Neural crest cell (in vitro differentiated cells): ENCODE data around the gene LAG3. TPM values are rescaled to one million over a fixed set of nuclear protein-coding genes. Genes with fewer than 3 reads are reported as not detected.

ENCODE experiments used
- DNase-seq: peaks from one replicate; pipeline ENCODE4 v3.0.0; 2021; ENCODE audit warnings: low read depth, mixed read lengths, low spot score
- H3K27ac Mint-ChIP-seq: one replicate; pipeline ENCODE4 v1.8.0; 2021; ENCODE audit warnings: mild to moderate bottlenecking, mixed read lengths; ENCODE audit not compliant: unreplicated experiment
- H3K27me3 Mint-ChIP-seq: 2 replicates; pipeline ENCODE4 v1.8.0; 2021; ENCODE audit warnings: low read depth, mild to moderate bottlenecking, mixed read lengths
- H3K36me3 Mint-ChIP-seq: 2 replicates; pipeline ENCODE4 v1.8.0; 2021; ENCODE audit warnings: low read depth, mild to moderate bottlenecking, mixed read lengths
- H3K4me1 Mint-ChIP-seq: 2 replicates; pipeline ENCODE4 v1.8.0; 2021; ENCODE audit warnings: mixed read lengths
- H3K4me3 Mint-ChIP-seq: one replicate; pipeline ENCODE4 v1.8.0; 2021; ENCODE audit warnings: mild to moderate bottlenecking, mixed read lengths
- H3K9me3 Mint-ChIP-seq: 2 replicates; pipeline ENCODE4 v1.8.0; 2021; ENCODE audit warnings: mixed read lengths
- CTCF ChIP-seq: fragments of 200-600 bp; sonication (generic); conservative IDR thresholded peaks from 2 replicates; pipeline ENCODE4 v1.5.0; 2021; ENCODE audit warnings: antibody characterized with exemption, mild to moderate bottlenecking
- total RNA-seq: library from RNA; stranded (reverse); gene quantifications from 2 replicates; pipeline ENCODE4 v1.2.1, GENCODE V29; 2021

LAG3 gene
- total RNA-seq, 1 donor from 2014 or later = 4.9 TPM

- H3K4me1 Mint-ChIP-seq = peaks cover 63% of the 10 kb centered on the region
- TF ChIP-seq CTCF = no peak
- peaks cover 5% of the 10 kb centered on the region for H3K9me3 Mint-ChIP-seq
- peaks cover 6% of the 10 kb centered on the region for H3K27me3 Mint-ChIP-seq
- DNase-seq = no peak
- peak overlapping the region; percentile 81 for H3K4me3 Mint-ChIP-seq
- peaks cover 6% of the 10 kb centered on the region for H3K36me3 Mint-ChIP-seq
- no peak overlapping the region for H3K27ac Mint-ChIP-seq
Observed at GRCh38 chr12:6765048-6765633, 7.2 kb upstream of the LAG3 start.

GRCh38 chr12:6765634-6766581 lies 6.4 kb upstream of the LAG3 start, which contains the start of gene PTMS:
TSS of gene PTMS (plus strand) at chr12:6766363. CDS start at chr12:6766706, 343 bp downstream.
- Mint-ChIP-seq H3K4me1 (peaks cover 68% of the 10 kb centered on the region), H3K27me3 (peaks cover 6% of the 10 kb centered on the region), H3K9me3 (peaks cover 5% of the 10 kb centered on the region), H3K4me3 (peak within 1 kb of the TSS; percentile 98), H3K27ac (peak within 1 kb of the TSS; percentile 98), H3K36me3 (peaks cover 7% of the 10 kb centered on the region)
- peak; percentile 81 for DNase-seq
- no peak for TF ChIP-seq CTCF

GRCh38 chr12:6766651-6767349 lies 5.5 kb upstream of the LAG3 start:
- peaks cover 11% of the 10 kb centered on the region for H3K36me3 Mint-ChIP-seq

GRCh38 chr12:6767353-6768319 lies 4.7 kb upstream of the LAG3 start:
- H3K9me3 Mint-ChIP-seq = peaks cover 2% of the 10 kb centered on the region
- H3K36me3 Mint-ChIP-seq = peaks cover 11% of the 10 kb centered on the region
- no peak for DNase-seq
- peaks cover 76% of the 10 kb centered on the region for H3K4me1 Mint-ChIP-seq
- H3K27ac Mint-ChIP-seq = peak overlapping the region; percentile 98
- H3K4me3 Mint-ChIP-seq = peak overlapping the region; percentile 98
- H3K27me3 Mint-ChIP-seq = peaks cover 9% of the 10 kb centered on the region
- TF ChIP-seq CTCF = no peak

More at GRCh38 chr12:6766651-6767349, 5.5 kb upstream of the LAG3 start:
- peak; percentile 78 for TF ChIP-seq CTCF
- peak overlapping the region; percentile 98 for H3K27ac Mint-ChIP-seq
- H3K4me1 Mint-ChIP-seq = peaks cover 77% of the 10 kb centered on the region
- peak; percentile 66 for DNase-seq
- peak overlapping the region; percentile 98 for H3K4me3 Mint-ChIP-seq
- H3K9me3 Mint-ChIP-seq = peaks cover 5% of the 10 kb centered on the region
- peaks cover 6% of the 10 kb centered on the region for H3K27me3 Mint-ChIP-seq
